ENCODE results near the gene USP15.

DNA sequence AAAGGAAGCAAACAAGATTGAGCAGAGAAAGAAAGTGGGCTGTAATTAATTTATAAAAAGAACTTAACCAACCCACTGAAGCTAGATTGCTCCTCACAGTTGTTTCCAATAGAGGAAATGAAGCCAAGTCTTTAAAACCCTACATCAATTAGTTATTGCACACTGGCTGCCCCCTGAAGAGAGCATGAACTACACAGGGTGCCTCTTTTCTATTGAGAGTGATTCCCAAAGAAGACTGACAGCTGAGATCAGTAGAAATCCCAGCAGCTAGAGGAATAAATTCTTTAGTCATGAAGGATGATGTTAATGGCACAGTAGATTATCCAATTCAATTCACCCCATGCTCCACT, 8.6 kb upstream of the USP15 start:
- TF ChIP-seq, protein P1, sequence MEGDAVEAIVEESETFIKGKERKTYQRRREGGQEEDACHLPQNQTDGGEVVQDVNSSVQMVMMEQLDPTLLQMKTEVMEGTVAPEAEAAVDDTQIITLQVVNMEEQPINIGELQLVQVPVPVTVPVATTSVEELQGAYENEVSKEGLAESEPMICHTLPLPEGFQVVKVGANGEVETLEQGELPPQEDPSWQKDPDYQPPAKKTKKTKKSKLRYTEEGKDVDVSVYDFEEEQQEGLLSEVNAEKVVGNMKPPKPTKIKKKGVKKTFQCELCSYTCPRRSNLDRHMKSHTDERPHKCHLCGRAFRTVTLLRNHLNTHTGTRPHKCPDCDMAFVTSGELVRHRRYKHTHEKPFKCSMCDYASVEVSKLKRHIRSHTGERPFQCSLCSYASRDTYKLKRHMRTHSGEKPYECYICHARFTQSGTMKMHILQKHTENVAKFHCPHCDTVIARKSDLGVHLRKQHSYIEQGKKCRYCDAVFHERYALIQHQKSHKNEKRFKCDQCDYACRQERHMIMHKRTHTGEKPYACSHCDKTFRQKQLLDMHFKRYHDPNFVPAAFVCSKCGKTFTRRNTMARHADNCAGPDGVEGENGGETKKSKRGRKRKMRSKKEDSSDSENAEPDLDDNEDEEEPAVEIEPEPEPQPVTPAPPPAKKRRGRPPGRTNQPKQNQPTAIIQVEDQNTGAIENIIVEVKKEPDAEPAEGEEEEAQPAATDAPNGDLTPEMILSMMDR (IDR thresholded peaks at IDR 0.05), result no peak
- no peak for TF ChIP-seq POLR2A (IDR thresholded peaks at IDR 0.05)
